Panc1 (cell line): Measurements from ENCODE around the gene G0S2. TPM values are rescaled to one million over a fixed set of nuclear protein-coding genes. Genes with fewer than 3 reads are reported as not detected.

ENCODE experiments used
- ATAC-seq: fragments of 200-7000 bp; cut with Tn5 transposase; 2 replicates; pipeline ENCODE4 v1.9.1; 2020; ENCODE audit warnings: mild to moderate bottlenecking, moderate library complexity
- BruUV-seq: library from RNA; stranded (reverse); fragments of 400-500 nt; replicated peaks from 2 replicates; lab custom pipeline; 2021; lab: Mats Ljungman, UMichigan
- CTCF ChIA-PET: fragments of 300-600 bp; sonication (Branson Sonifier 250); formaldehyde crosslinking; loops from one replicate; lab custom pipeline; 2022; ENCODE audit warnings: antibody characterized with exemption; lab: Charles Lee
- POLR2A ChIA-PET: fragments of 300-600 bp; sonication (Branson Sonifier 250); formaldehyde crosslinking; loops from one replicate; lab custom pipeline; 2022; ENCODE audit warnings: antibody characterized with exemption; lab: Charles Lee
- DNase-seq: peaks from one replicate; pipeline ENCODE4 v3.0.0-alpha.2; 2010; ENCODE audit warnings: low read depth, low spot score
- H3K27ac ChIP-seq: 2 replicates; pipeline ENCODE4 v1.5.1; 2011; ENCODE audit warnings: mild to moderate bottlenecking, low read length, inconsistent platforms
- H3K27me3 ChIP-seq: fragments of 200-500 bp; sonication (Bioruptor generic); 2 replicates; pipeline ENCODE4 v1.6.0; 2014; ENCODE audit warnings: low read length, inconsistent platforms; ENCODE audit not compliant: control insufficient read depth, insufficient read depth
- H3K36me3 ChIP-seq: fragments of 200-500 bp; sonication (Bioruptor generic); 2 replicates; pipeline ENCODE4 v1.5.1; 2014; ENCODE audit warnings: inconsistent platforms, mild to moderate bottlenecking, low read length, moderate library complexity; ENCODE audit not compliant: control insufficient read depth, insufficient read depth
- H3K4me1 ChIP-seq: 2 replicates; pipeline ENCODE4 v1.5.1; 2011; ENCODE audit warnings: inconsistent platforms, mild to moderate bottlenecking, low read length, moderate library complexity; ENCODE audit not compliant: control insufficient read depth, insufficient read depth
- H3K4me3 ChIP-seq, 2 experiments: 2 replicates each; pipeline ENCODE4 v1.5.1; 2011 to 2012; ENCODE audit warnings: low read depth in 2 of 2, low read length in 2 of 2, mild to moderate bottlenecking in 2 of 2, inconsistent platforms in 1 of 2, moderate library complexity in 1 of 2
- H3K9me3 ChIP-seq: fragments of 200-500 bp; sonication (Bioruptor generic); 2 replicates; pipeline ENCODE4 v1.5.1; 2014; ENCODE audit warnings: low read depth, mild to moderate bottlenecking, inconsistent platforms, low read length, moderate library complexity; ENCODE audit not compliant: control insufficient read depth, insufficient read depth
- CTCF ChIP-seq: fragments of 450-650 bp; IDR thresholded peaks from 2 replicates; pipeline ENCODE4 v1.5.1; 2017; ENCODE audit warnings: mild to moderate bottlenecking
- POLR2AphosphoS5 ChIP-seq: IDR thresholded peaks from 2 replicates; pipeline ENCODE4 v1.6.1; 2012; ENCODE audit warnings: mild to moderate bottlenecking, low read depth, low read length, moderate library complexity
- REST ChIP-seq, 2 experiments: IDR thresholded peaks; 2 replicates each; pipeline ENCODE4 v1.6.1; 2011 to 2012; ENCODE audit warnings: low read depth in 2 of 2, control low read depth in 1 of 2, low read length in 1 of 2, mild to moderate bottlenecking in 1 of 2, moderate library complexity in 1 of 2; ENCODE audit not compliant: insufficient read depth in 1 of 2
- SIN3A ChIP-seq: IDR thresholded peaks from 2 replicates; pipeline ENCODE4 v1.6.1; 2012; ENCODE audit warnings: low read depth, mild to moderate bottlenecking, low read length, moderate library complexity, borderline replicate concordance; ENCODE audit not compliant: insufficient read depth
- TCF7L2 ChIP-seq: IDR thresholded peaks from 2 replicates; pipeline ENCODE4 v1.6.1; 2011; ENCODE audit warnings: mild to moderate bottlenecking, low read depth, low read length, inconsistent platforms
- in situ Hi-C: cut with HindIII; loops from 2 replicates; pipeline ENCODE4 v1.10.0; 2016; ENCODE audit warnings: low sequenced_read_pairs, low pct_unique_long_range_greater_than_20kb
- intact Hi-C: fragments of 100-400 bp; cut with micrococcal nuclease; formaldehyde crosslinking; loops from one replicate; pipeline ENCODE4 v1.10.0; 2022; ENCODE audit not compliant: unreplicated experiment
- total RNA-seq: library from RNA; stranded (reverse); gene quantifications from one replicate; pipeline ENCODE4 v1.2.1, GENCODE V29; 2021; ENCODE audit not compliant: unreplicated experiment

G0S2 gene
- total RNA-seq, 1 experiment from 2014 or later, result 2.5 TPM

- H3K9me3 ChIP-seq, result no peaks in the 10 kb centered on the region
- H3K4me3 ChIP-seq, result no peak overlapping the region
- CTCF ChIA-PET, result no interaction called here
- H3K27ac ChIP-seq, result no peak overlapping the region
- H3K4me1 ChIP-seq, result no peaks in the 10 kb centered on the region
- intact Hi-C loops (no loop called here), in situ Hi-C loops (no loop called here)
- no peaks in the 10 kb centered on the region for H3K36me3 ChIP-seq
- POLR2A ChIA-PET, result no interaction called here
- DNase-seq (no peak), ATAC-seq (no peak)
- no peaks in the 10 kb centered on the region for H3K27me3 ChIP-seq
- no TSS peak for BruUV-seq
- TF ChIP-seq TCF7L2 (no peak), SIN3A (no peak), CTCF (no peak), POLR2AphosphoS5 (no peak)
Observed at GRCh38 chr1:209703834-209704504, 28.8 kb downstream of the G0S2 start.

- ATAC-seq (no peak), DNase-seq (no peak)
- no TSS peak for BruUV-seq
- CTCF ChIA-PET, result no interaction called here
- Histone ChIP-seq H3K4me3 (no peak within 1 kb of the TSS), H3K27ac (no peak within 1 kb of the TSS), H3K36me3 (no peaks in the 10 kb centered on the region), H3K4me1 (no peaks in the 10 kb centered on the region), H3K27me3 (no peaks in the 10 kb centered on the region), H3K9me3 (no peaks in the 10 kb centered on the region)
- in situ Hi-C loops, result no loop called here
- POLR2A ChIA-PET, result no interaction called here
- intact Hi-C loops, result no loop called here
- TF ChIP-seq REST (IDR thresholded peaks at IDR 0.05; ENCODE audit: insufficient read depth in 1 of 2, low read depth in 2 of 2, low read length in 1 of 2) (no peak), POLR2AphosphoS5 (no peak), CTCF (no peak), SIN3A (no peak), TCF7L2 (no peak)
Observed at GRCh38 chr1:209704584-209704983, 29.4 kb downstream of the G0S2 start, which contains the start of gene HSD11B1. Gene HSD11B1 (plus strand): TSS chr1:209704846. CDS start chr1:209704943, 97 bp downstream.
